Inflammatory macrophage treated with lipopolysaccharide for 1 hour (primary cell): ENCODE results near the gene ELMOD1.
A peak's percentile ranks its signal among the peaks of the same experiment; 100 is the strongest.

ENCODE experiments used
- DNase-seq, 2 donors: peaks; one replicate each; pipeline ENCODE4 v3.0.0-alpha.2; 2020 to 2022

Gene ELMOD1

GRCh38 chr11:107651672-107652071, 60.7 kb downstream of the ELMOD1 start:
- DNase-seq: no peak

DNA sequence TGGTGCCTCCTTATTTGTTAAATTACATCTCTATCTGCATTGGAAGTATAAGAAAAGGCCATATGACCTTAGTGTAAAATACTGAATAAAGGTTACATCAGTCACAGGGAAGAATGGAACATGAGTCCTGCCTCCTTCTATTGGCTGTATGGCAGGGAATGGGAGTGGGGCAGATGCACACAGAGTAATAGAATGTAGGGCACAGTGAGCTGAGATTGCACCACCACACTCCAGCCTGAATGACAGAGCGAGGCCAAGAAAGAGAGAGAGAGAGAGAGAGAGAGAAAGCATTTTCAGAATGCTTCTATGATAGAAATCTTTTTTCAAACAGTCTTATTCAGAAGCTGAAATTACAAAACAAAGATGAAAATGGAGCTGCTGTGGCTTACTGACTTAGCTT, 62.1 kb downstream of the ELMOD1 start:
- DNase-seq: no peak

DNA sequence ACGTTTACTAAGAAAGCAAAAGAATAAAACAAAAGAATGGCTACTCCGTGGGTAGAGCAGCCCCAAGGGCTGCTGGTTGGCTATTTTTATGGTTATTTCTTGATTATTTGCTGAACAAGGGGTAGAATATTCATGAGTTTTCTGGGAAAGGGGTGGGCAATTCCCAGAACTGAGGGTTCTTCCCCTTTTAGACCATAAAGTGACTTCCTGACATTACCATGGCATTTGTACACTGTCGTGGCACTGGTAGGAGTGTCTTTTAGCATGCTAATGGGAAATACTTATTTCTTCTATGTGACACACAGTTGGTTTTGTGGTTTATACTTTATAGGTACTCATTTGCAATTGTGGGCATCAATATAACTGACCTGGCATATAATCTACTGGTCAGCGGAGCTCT, 64.7 kb downstream of the ELMOD1 start:
- peak; percentile 55 to 63 for DNase-seq

GRCh38 chr11:107659310-107659709, 68.4 kb downstream of the ELMOD1 start:
- no peak for DNase-seq

- DNase-seq: no peak
Observed at GRCh38 chr11:107660066-107660465, 69.1 kb downstream of the ELMOD1 start.

DNA sequence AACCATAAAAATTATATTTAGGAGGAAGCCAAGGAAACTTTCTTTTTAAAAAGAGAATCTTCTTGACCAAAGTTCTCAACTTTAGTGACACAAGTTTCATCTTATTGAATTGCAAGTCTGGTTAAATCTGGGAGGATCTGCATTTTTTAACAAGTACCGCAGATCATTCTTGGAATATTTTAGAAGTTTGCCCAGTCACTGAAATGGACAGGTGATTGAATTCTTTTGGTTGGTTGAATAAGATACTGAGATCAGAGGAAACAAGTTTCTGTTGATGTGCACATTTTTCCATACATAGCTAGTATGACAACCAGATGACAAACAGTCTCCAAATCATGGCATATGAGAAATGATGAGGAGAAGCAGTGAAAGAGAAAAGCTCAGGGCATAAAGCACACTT, 70.7 kb downstream of the ELMOD1 start:
- DNase-seq: no peak

- DNase-seq: no peak
Observed at GRCh38 chr11:107665018-107665417, 74.1 kb downstream of the ELMOD1 start.

GRCh38 chr11:107666911-107667613, 76.1 kb downstream of the ELMOD1 start:
- DNase-seq: no peak

DNA sequence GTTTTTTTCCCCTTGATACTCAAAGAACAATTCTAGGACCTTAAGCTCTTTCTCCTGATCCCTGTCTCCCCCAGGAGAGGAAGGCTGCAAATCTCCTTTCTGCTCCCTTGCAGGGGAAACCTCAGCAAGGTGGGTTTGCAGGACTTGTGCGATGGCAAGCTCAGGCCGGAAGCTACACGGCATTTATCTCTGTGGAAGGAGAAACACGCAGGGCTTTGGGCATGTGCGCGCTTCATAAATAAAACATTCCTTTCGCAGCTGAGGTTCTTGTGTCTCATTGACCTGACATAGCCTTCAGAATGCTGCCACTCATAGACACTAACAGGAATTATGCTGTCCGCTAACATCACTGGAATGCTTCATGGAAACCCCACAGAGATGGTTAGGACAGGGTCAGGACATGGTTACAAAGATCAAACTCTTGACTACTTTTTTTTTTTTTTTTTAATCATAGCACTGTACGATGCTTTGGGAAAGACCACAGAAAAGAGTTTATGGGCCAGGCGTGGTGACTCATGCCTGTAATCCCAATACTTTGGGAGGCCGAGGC, 78.3 kb downstream of the ELMOD1 start:
- DNase-seq: no peak

DNA sequence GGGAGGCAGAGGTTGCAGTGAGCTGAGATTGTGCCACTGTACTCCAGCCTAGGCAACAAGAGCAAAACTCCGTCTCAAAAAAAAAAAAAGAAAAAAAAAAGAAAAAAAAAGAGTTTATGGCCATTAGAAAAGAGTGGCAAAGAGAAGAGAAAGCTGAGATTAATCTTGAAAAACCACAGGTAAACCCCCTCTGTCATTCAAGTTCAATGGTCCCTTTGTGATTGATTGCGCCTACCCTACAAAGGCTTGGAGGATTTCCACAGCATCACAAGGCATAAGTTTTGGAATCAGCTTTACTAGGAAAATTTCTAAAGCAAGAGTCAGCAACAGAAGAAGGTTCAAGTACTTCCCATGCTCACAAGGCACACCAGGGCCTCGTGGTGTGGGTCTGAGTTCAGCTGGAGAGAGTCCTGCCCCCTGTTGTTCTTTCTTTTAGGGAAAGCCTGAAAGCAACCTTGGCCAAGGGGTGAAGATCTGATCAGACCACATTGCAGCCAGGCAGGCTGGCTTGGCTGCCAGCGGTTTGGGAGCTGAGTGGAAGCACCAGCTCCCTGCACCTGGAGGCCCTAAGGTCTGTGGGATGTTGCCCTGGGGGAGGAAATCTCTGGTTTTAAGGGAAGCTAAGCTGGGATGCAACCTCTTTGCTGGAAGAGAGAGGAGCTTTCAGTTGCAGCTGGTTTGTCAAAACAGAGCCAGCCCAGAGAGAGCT, 79.1 kb downstream of the ELMOD1 start:
- DNase-seq: no peak

- DNase-seq: no peak
Observed at GRCh38 chr11:107675902-107676301, 85.0 kb downstream of the ELMOD1 start.

- DNase-seq: no peak
Observed at GRCh38 chr11:107676336-107677057, 85.5 kb downstream of the ELMOD1 start.

- no peak for DNase-seq
Observed at GRCh38 chr11:107677924-107678631, 87.1 kb downstream of the ELMOD1 start.

GRCh38 chr11:107678632-107678971, 87.7 kb downstream of the ELMOD1 start:
- DNase-seq: no peak

- DNase-seq: no peak
Observed at GRCh38 chr11:107679255-107680024, 88.5 kb downstream of the ELMOD1 start.

GRCh38 chr11:107682171-107682570, 91.2 kb downstream of the ELMOD1 start:
- DNase-seq: peak; percentile 21 to 38

DNA sequence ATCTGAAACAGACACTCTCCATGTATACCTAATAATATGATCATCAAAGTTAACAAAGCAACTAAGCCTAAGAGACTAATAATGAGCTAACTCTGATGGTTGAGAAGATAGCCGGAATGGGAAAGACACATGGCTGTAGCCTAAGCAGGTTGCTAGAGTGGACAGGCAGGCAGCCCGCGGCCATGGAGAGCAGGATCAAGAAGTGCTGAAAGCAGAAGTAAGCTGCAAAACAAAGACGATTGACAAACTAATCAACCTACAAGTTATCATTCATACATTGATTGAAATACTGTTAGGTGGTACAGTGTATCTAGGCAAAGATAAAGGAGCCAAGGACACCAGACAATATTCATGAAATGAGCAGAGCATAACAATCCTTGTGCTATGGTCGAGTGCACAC, 91.6 kb downstream of the ELMOD1 start:
- no peak for DNase-seq

- peak; percentile 86 to 89 for DNase-seq
Observed at GRCh38 chr11:107683061-107683460, 92.1 kb downstream of the ELMOD1 start.

DNA sequence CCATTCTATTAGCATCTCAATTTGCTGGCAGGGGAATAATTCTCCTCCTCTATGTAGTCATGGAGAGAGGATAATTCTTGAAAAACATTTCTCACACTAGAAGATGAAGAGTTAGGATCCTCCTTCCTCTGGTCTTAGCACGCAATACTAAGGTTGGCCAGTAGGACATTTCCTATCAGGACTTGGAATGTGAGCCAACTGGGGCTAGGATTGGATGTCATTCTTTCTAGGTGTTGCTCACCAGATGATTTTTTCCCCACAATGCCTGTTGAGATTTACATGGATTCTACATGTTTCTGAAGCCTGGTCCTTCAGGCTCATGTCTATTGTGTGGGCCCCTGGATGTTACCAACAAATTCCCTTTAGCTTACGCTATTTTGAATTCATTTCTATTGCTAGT, 92.9 kb downstream of the ELMOD1 start:
- peak; percentile 12 to 45 for DNase-seq

DNA sequence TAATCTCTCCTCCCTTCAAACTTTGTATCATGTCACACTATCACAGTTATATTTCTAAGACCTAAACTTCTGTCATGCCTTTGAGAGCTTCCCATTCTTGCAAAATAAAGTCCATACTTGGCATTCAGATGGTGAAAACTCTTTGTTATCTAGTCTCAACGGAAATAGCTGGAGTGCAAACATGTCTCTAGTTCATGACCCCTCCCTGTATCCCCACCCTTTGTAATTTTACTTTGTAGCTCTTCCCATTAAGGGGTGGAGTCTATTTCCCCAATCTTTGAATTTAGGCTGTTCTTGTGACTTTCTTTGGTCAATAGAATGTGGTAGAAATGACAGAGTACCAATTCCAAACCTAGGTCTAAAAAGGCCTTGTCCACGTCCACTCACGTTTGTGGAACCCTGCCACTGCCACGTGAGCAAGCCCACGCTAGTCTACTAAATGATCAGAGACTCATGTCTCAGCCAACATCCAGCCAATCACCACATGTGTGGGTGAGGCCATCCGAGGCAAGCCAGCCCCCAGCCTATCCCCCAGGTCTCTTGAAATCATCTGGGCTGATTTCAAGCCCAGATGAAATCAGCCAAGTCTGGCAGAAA, 97.5 kb downstream of the ELMOD1 start:
- DNase-seq: no peak

- DNase-seq: peak; percentile 51 to 94
Observed at GRCh38 chr11:107689317-107690202, 98.6 kb downstream of the ELMOD1 start.
